ENCODE measurements around the gene GC.

GC gene, protein sequence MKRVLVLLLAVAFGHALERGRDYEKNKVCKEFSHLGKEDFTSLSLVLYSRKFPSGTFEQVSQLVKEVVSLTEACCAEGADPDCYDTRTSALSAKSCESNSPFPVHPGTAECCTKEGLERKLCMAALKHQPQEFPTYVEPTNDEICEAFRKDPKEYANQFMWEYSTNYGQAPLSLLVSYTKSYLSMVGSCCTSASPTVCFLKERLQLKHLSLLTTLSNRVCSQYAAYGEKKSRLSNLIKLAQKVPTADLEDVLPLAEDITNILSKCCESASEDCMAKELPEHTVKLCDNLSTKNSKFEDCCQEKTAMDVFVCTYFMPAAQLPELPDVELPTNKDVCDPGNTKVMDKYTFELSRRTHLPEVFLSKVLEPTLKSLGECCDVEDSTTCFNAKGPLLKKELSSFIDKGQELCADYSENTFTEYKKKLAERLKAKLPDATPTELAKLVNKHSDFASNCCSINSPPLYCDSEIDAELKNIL

DNA sequence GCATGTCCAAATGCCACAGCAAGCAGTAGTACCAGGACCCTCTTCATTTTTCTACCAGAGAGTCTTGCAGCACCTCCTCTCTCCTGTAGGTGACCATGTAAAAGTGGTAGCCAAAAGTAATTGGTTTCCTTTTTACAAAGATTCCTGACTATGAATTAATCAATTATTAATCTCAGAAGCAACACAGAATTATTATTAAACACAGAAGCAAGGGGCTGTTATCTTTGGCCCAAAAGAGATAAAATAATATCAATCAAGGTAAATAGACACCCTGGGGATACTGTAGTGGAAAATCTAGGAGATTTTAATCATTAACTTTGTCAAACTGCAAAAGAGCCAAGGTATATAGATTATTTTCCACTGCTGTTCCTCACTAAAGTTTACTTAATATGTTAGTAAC, at the start of gene GC:
Gene GC, minus strand, starts transcription at position 108 of the 400 bp plus-strand sequence. Its CDS starts 61 bp downstream, at position 47.
- TF ChIP-seq, protein P1, sequence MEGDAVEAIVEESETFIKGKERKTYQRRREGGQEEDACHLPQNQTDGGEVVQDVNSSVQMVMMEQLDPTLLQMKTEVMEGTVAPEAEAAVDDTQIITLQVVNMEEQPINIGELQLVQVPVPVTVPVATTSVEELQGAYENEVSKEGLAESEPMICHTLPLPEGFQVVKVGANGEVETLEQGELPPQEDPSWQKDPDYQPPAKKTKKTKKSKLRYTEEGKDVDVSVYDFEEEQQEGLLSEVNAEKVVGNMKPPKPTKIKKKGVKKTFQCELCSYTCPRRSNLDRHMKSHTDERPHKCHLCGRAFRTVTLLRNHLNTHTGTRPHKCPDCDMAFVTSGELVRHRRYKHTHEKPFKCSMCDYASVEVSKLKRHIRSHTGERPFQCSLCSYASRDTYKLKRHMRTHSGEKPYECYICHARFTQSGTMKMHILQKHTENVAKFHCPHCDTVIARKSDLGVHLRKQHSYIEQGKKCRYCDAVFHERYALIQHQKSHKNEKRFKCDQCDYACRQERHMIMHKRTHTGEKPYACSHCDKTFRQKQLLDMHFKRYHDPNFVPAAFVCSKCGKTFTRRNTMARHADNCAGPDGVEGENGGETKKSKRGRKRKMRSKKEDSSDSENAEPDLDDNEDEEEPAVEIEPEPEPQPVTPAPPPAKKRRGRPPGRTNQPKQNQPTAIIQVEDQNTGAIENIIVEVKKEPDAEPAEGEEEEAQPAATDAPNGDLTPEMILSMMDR (IDR thresholded peaks at IDR 0.05; ENCODE audit: low read depth, low read length, missing control alignments) = no peak
- no peak for DNase-seq (ENCODE audit: extremely low read depth, low read depth)
- no peak within 1 kb of the TSS for H3K4me3 ChIP-seq (replicated peaks; ENCODE audit: low read depth, low read length)

DNA sequence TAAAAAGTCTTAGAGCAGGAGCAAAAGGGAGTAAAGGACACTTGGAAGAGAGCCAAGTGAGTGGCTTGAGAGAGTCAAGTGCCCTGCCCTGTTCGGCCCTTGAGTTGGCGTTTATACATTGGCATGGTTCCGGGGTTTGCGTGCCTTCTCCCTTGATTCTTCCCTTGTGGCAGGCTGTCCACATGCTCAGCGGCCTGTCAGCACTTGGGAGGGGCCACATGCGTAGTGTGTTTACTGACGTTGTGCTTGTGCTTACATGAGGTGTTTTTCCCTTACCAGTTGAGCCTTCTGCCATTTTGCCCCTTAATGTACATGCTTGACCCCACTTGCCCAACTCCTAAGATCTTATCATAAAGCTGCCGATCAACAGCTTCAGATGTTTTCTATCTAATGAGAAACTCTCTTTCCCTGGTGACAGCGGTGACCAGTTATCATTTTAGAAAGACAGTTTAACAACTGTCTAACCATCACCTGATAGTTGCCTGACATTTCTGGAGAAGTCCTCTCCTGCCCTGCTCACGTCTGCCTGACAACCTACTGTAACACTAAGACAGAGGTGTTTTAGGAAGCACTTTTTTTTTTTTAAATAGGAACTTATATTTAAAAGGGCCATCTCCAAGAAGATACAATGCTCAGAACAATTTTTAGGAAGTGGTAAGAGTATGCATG, 49.5 kb upstream of the GC start:
- TF ChIP-seq, protein P1 (IDR thresholded peaks at IDR 0.05; ENCODE audit: low read depth, low read length, missing control alignments) = no peak
- DNase-seq (ENCODE audit: extremely low read depth, low read depth) = no peak
- H3K4me3 ChIP-seq (replicated peaks; ENCODE audit: low read depth, low read length) = no peak overlapping the region

DNA sequence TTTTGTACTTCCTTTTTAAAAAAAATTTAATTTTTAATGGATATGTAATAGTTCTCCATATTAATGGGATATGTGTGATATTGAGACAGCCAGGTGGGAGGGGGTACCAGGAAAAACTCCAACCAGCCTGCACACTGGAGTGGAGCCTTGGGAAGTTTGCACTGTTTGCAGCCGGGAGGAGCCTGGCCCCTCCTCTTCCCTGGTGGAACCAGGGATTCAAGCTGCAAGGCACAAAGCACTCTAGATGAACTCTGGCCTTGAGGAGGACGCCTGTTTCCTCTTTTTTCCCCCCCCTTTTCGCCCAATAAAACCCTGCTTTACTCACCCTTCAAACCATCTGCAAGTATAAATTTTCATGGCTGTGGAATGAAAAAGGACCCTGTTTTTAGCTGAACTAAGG, 48.2 kb upstream of the GC start:
- no peak for DNase-seq (ENCODE audit: extremely low read depth, low read depth)
- no peak overlapping the region for H3K4me3 ChIP-seq (replicated peaks; ENCODE audit: low read depth, low read length)
- TF ChIP-seq, protein P1 (IDR thresholded peaks at IDR 0.05; ENCODE audit: low read depth, low read length, missing control alignments) = no peak

DNA sequence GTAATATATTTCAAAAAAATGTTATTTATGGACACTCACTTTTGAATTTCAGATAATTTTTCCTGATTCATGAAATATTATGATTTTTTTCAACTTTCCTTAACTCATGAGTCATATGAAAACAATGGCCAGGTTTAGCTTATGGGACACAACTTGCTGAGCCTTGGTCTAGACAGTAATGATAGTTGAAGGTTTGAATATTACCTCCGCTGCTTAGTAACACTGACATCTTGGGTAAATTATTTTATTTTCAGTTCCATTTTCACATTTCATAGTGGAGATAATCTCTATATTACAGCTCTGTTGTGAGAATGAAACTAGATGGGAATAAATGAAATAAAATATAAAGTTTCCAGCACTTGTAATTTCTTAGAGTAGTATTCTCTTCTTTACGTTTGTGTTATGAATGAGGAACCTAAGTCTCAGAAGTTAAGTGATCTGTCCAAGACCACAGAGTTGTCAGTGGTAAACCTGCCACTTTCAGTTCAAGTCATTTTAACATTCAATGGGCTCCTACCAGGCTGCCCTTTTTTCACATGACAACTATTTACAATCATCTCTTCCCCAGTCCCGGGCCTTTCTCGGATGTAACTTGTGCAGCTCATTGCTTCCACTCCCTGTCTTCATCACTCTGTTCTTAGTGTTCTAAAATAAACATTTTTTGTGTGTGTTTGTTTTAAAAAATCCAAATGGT, 46.8 kb upstream of the GC start:
- TF ChIP-seq, protein P1 (IDR thresholded peaks at IDR 0.05; ENCODE audit: low read depth, low read length, missing control alignments) = no peak
- H3K4me3 ChIP-seq (replicated peaks; ENCODE audit: low read depth, low read length) = no peak overlapping the region
- DNase-seq (ENCODE audit: extremely low read depth, low read depth) = no peak

DNA sequence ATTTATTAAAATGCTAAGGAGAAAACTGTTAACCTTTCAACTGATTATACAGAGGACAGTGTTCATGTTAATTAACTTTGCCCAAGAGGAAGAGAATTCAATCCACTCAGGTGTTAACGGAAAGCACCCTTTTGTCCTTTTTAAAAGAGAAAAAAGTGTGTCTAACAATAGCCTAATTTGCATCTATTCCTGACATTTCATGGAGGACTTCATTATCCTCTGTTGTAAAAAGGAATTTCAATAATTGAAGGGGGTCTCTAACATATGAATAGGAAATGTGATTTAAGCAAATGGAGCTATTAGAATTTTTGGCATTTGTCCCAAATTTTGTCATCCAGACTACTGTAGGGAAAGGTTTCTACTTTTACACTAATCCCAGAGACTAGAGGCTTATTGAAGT, 44.6 kb upstream of the GC start:
- no peak for DNase-seq (ENCODE audit: extremely low read depth, low read depth)

DNA sequence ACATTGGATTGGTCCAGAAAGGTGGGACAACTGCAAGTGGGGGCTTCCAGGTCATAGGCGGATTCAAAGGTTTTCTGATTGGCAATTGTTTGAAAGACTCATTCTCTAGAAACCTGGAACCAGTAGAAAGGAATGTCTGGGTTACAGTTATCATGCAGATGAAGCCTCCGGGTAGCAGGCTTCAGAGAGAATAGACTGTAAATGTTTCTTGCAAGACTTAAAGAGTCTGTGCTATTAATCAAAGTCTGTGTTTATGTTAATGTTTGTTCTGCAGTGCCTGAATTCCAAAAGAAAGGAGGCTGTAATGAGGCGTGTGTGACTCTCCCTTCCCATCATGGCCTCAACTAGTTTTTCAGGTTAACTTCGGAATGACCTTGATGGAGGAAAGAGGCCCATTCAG, 43.9 kb upstream of the GC start:
- TF ChIP-seq, protein P1 (IDR thresholded peaks at IDR 0.05; ENCODE audit: low read depth, low read length, missing control alignments) = no peak
- DNase-seq (ENCODE audit: extremely low read depth, low read depth) = no peak
- no peak overlapping the region for H3K4me3 ChIP-seq (replicated peaks; ENCODE audit: low read depth, low read length)

More for the DNA sequence above, 44.6 kb upstream of the GC start:
- TF ChIP-seq, protein P1 (IDR thresholded peaks at IDR 0.05; ENCODE audit: low read depth, low read length, missing control alignments) = no peak
- H3K4me3 ChIP-seq (replicated peaks; ENCODE audit: low read depth, low read length) = no peak overlapping the region
